ES-I3 (cell line): ENCODE measurements around the gene PLCL2.

Experiments used
- H3K36me3 ChIP-seq: 2 replicates; pipeline ENCODE4 v1.6.1; 2013; ENCODE audit warnings: mild to moderate bottlenecking, low read length, control low read depth, moderate library complexity; ENCODE audit not compliant: insufficient read depth
- H3K4me1 ChIP-seq: 2 replicates; pipeline ENCODE4 v1.6.1; 2013; ENCODE audit warnings: mild to moderate bottlenecking, control low read depth, low read length; ENCODE audit not compliant: insufficient read depth
- H3K9ac ChIP-seq: 2 replicates; pipeline ENCODE4 v1.6.1; 2013; ENCODE audit warnings: low read depth, mild to moderate bottlenecking, low read length, moderate library complexity
- H3K9me3 ChIP-seq: 2 replicates; pipeline ENCODE4 v1.6.1; 2013; ENCODE audit warnings: mild to moderate bottlenecking, low read length, moderate library complexity; ENCODE audit not compliant: control insufficient read depth, insufficient read depth

The PLCL2 gene

DNA sequence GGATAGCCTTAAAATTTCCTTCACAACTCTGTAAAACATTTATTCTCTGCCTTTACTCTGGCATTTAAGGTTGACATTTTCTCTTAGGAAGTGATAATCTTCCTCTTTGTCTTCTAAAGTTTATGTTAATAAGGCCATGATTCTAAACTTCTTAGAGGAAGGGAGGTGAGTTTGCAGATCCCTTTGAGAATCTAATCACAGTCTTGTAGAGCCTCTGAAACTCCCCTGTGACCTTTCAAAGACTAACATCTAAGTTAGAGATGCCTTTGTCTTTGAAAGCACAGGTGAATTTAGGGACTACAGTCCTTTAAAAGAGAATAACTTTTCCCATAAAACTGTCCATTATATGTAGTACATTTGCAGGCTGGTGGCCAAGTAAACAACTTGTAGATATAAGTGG, 115.1 kb downstream of the PLCL2 start:
- no peak overlapping the region for H3K9ac ChIP-seq
- H3K9me3 ChIP-seq: 0 out of 2 replicates have a peak, but pooled peaks cover 2% of the 10 kb centered on the region
- H3K36me3 ChIP-seq: no peaks in the 10 kb centered on the region
- H3K4me1 ChIP-seq: no peaks in the 10 kb centered on the region

DNA sequence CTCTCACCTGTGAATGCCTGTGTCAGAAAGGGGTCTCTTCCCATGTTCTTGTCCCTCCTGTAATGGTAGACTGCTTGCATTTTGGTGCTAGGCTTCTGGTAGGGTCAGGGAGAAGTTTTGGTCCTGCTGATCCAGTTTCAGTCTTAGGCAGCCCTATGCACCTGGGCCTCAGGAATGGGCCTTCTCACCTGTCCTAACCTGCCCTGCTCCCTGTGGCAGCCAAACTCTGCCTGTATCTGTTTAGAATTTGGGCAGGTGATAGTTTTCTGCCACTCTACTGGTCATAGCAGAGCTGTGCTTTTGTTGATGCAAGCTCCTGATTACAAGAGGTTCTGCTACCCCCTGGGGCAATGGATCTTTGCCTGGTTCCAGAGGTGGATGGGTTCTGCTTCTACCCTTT, 118.7 kb downstream of the PLCL2 start:
- Histone ChIP-seq H3K4me1 (no peaks in the 10 kb centered on the region), H3K9ac (no peak overlapping the region), H3K36me3 (no peaks in the 10 kb centered on the region), H3K9me3 (0 out of 2 replicates have a peak, but pooled peaks cover 2% of the 10 kb centered on the region)

DNA sequence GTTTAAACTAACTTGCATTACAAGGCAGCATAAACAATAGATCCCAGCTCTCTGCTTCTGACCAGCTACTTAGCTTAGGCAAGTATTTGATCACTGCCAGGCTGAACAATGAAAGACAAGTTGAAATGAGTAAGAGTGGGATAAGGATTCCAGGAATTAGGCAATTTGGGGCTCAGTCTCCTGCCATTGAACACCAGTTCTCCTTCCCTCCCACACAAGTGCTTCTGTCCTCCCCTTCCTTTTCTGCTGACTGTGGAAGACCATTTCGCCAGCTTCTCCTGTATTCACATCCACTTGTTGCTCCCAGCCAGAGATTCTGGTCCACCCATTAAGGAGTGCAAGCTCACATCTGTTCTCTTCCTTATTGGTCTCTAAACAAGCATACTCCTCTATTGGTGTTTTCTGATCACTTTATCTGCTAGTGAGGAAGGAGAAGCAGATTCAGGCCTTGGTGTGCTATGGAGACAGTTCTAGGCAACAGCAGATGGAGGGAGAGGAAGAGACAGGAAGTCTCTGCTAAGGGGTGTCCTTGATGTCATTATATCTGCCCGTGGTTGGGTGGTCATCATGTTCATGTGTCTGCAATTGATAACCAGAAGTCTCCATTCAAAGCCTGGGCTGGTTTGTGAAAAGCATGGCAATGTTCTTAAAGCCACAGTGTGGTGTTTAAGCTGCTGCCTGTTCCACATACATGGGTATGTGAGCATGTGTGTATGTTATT, 121.5 kb downstream of the PLCL2 start:
- no peak overlapping the region for H3K9ac ChIP-seq
- no peaks in the 10 kb centered on the region for H3K4me1 ChIP-seq
- no peaks in the 10 kb centered on the region for H3K9me3 ChIP-seq
- no peaks in the 10 kb centered on the region for H3K36me3 ChIP-seq

DNA sequence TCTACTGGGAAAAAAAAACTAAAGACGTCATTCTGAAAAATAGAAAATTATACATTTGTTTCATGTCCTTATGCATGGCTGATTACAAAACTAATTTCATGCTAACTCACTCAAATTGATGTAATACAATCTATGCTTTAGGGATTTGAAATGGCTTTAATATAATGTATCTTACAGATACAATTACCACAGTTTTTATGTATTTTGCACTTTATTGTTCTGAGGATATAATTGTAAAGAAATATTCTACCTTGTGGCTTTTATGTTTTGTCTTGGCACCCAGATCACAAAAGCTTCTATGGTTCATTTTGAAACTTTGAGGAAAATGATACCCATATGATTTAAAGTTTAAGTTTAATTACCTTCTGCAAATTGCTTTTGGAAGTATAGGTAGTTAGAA, 122.5 kb downstream of the PLCL2 start:
- Histone ChIP-seq H3K9me3 (no peaks in the 10 kb centered on the region), H3K4me1 (no peaks in the 10 kb centered on the region), H3K36me3 (no peaks in the 10 kb centered on the region), H3K9ac (no peak overlapping the region)

DNA sequence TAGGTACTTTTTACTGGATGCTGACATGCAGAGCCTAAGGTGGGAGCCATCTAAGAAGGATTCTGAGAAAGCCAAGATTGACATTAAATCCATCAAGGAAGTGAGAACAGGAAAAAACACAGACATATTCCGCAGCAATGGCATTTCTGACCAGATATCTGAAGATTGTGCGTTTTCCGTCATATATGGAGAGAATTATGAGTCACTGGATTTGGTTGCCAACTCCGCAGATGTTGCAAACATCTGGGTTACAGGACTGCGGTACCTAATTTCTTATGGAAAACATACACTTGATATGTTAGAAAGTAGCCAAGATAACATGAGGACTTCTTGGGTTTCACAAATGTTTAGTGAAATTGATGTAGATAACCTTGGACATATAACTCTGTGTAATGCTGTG, 125.1 kb downstream of the PLCL2 start:
- Histone ChIP-seq H3K9me3 (no peaks in the 10 kb centered on the region), H3K9ac (no peak overlapping the region), H3K4me1 (peaks cover 9% of the 10 kb centered on the region; the same call in 1 of the 2 replicates), H3K36me3 (no peaks in the 10 kb centered on the region)

DNA sequence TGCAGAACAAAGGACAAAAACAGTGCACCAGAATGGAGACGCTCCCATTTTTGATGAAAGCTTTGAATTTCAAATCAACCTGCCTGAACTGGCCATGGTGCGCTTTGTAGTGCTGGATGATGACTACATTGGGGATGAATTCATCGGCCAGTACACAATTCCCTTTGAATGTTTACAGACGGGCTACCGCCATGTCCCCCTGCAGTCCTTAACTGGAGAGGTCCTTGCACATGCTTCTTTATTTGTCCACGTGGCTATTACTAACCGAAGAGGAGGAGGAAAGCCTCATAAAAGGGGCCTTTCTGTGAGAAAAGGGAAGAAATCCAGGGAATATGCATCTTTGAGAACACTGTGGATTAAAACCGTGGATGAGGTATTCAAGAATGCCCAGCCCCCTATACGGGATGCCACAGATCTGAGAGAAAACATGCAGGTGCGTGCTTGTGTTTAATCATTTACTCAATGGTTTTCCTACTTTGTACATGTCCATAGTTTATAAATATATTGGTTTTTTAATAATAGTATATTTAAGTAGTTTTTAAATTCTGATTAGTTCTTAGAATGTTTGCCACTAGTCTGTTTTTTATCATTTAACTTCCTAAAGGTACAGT, 127.1 kb downstream of the PLCL2 start:
- Histone ChIP-seq H3K9ac (no peak overlapping the region), H3K9me3 (no peaks in the 10 kb centered on the region), H3K36me3 (no peaks in the 10 kb centered on the region), H3K4me1 (peaks cover 9% of the 10 kb centered on the region; the same call in 1 of the 2 replicates)

DNA sequence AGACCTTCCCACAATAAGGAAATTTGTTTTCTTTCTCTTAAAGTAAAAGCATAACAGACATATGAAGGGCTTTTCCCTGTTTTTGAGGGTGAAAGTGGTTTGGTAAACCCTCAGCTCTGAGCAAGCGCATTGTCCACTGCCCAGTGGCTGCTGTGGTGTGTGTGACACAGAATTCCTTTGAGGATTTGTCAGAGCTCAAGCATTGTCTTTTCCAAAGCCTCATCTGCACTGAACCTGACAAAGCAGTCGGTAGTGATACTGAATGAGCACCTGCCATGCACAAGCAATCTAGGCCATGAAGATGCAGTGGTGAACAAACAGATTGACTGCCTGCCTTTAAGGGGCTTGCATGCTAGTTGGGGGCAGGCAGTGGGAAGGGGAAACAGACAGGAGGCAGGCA, 128.3 kb downstream of the PLCL2 start:
- H3K9ac ChIP-seq: no peak overlapping the region
- H3K9me3 ChIP-seq: no peaks in the 10 kb centered on the region
- peaks cover 9% of the 10 kb centered on the region; the same call in 1 of the 2 replicates for H3K4me1 ChIP-seq
- H3K36me3 ChIP-seq: no peaks in the 10 kb centered on the region

DNA sequence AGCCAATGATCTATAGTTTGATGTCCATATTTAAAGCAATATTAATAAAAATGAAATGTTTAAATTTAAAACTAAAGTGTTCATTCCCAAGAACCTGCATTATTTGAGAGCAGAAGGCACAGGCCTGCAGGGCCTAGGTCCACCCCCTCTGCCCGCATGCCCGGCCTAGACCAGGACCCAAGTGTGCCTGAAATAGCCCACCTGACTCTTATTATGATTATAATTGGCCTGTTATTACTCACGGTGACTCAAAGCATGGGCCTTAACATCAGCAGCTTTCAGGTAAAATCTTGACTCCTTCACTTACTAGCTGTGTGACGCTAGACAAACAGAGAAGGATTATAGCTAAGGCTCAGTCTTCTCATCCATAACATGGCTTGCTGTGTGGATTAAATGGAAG, 128.8 kb downstream of the PLCL2 start:
- Histone ChIP-seq H3K4me1 (peaks cover 9% of the 10 kb centered on the region; the same call in 1 of the 2 replicates), H3K9me3 (no peaks in the 10 kb centered on the region), H3K9ac (no peak overlapping the region), H3K36me3 (no peaks in the 10 kb centered on the region)

DNA sequence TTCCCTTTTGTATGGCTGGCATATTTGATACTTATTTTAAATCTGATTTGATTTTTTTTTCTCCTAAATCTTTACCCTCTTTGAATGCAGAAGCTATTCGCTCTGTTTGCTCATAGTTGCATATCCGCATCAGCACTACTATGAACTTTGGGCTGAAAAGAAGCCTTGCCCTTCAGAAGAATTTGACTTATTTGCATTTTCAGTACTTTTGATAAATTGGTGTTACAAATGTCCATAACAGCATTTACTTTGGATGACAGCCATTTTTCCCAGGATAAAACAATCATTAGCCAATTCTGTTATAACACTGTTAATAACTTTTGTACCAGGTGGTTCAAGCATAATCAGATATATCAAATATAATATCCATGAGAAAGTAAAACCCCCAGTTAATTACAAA, 129.5 kb downstream of the PLCL2 start:
- H3K36me3 ChIP-seq: no peaks in the 10 kb centered on the region
- H3K4me1 ChIP-seq: peaks cover 9% of the 10 kb centered on the region; the same call in 1 of the 2 replicates
- no peak overlapping the region for H3K9ac ChIP-seq
- H3K9me3 ChIP-seq: no peaks in the 10 kb centered on the region

DNA sequence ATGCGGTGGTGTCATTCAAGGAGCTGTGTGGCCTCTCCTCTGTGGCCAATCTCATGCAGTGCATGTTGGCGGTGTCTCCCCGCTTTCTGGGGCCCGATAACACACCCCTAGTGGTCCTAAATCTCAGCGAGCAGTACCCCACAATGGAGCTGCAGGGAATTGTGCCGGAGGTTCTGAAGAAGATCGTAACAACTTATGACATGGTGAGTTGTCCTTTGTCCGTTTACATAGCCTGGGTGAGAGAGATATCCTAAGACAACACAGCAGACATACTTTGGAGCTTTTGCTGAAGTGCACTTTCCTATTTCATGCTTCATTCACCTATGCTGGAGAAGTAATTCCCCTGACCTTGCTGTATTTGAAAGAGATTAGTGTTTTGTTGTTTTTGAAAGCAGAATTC, 130.0 kb downstream of the PLCL2 start:
- Histone ChIP-seq H3K4me1 (peaks cover 9% of the 10 kb centered on the region; the same call in 1 of the 2 replicates), H3K36me3 (no peaks in the 10 kb centered on the region)

DNA sequence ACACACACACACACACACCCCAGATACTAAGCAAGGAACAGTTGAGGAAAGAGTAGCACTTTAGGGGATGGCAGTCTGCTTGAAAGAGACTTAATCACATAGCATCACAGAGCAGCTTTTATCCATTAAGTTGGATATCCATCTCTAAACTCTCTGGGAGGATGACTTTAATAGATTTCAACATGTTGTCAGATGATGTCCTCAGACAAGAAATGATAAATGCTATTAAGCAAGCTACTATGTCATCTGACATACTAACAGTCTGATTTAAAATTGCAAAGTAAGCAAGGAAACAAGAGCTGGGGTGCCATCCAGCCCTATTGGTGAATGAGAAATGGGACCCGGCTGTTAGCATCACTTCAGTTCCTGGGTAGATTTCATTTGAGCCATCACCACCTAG, 136.9 kb downstream of the PLCL2 start:
- Histone ChIP-seq H3K36me3 (no peaks in the 10 kb centered on the region), H3K4me1 (no peaks in the 10 kb centered on the region), H3K9ac (no peak overlapping the region), H3K9me3 (peaks cover 2% of the 10 kb centered on the region; the same call in 1 of the 2 replicates)

More for the DNA sequence above, 130.0 kb downstream of the PLCL2 start:
- no peak overlapping the region for H3K9ac ChIP-seq
- H3K9me3 ChIP-seq: no peaks in the 10 kb centered on the region

DNA sequence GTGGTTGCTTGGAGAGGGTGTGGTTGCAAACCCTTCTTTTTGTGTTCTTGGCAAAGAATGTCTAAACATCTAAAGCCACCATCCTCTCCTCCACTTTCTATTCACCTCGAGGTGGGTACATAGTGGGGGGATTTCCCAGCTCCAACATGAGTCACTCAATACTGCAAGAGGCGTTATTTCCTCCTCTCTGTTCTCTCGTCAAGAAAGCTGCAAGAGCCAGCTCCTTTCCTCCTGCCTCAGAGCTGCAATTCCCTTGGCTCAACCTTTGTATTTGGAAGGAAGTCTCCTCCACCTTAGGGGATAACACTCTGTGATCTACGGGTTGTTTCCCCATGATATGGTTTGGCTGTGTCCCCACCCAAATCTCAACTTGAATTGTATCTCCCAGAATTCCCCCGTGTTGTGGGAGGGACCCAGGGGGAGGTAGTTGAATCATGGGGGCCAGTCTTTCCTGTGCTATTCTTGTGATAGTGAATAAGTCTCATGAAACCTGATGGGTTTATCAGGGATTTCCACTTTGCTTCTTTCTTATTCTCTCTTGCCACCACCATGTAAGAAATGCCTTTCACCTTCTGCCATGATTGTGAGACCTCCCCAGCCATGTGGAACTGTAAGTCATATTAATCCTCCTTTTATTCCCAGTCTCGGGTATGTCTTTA, 138.4 kb downstream of the PLCL2 start:
- Histone ChIP-seq H3K36me3 (no peaks in the 10 kb centered on the region), H3K9me3 (peaks cover 2% of the 10 kb centered on the region; the same call in 1 of the 2 replicates), H3K4me1 (no peaks in the 10 kb centered on the region), H3K9ac (no peak overlapping the region)

DNA sequence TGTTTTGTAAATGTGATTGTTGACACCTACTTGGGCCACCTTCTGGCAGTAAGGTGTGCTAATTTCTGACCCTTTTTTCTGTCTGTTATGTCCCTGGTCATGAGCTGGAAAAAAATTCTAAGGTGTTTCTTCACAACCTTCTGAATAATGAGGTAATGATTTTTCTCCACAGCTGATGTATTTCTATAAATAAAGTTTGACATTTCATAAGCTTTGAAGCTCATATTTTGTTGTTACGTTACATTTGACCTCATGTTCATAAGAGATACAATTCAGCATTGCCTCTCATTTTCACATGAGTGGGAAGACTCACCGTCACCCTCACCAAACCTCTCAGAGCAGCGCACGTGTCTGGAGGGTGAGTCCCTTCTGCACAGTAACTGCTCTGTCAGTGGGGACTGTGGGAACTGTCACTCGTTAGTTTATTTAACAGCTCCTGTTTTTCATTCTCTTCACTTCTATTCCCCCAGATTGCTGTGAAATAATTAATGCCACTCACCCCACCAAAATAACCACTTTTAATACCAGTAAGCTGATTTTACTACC, 140.9 kb downstream of the PLCL2 start:
- H3K9ac ChIP-seq: no peak overlapping the region
- H3K4me1 ChIP-seq: no peaks in the 10 kb centered on the region
- H3K9me3 ChIP-seq: peaks cover 2% of the 10 kb centered on the region; the same call in 1 of the 2 replicates
- H3K36me3 ChIP-seq: no peaks in the 10 kb centered on the region

DNA sequence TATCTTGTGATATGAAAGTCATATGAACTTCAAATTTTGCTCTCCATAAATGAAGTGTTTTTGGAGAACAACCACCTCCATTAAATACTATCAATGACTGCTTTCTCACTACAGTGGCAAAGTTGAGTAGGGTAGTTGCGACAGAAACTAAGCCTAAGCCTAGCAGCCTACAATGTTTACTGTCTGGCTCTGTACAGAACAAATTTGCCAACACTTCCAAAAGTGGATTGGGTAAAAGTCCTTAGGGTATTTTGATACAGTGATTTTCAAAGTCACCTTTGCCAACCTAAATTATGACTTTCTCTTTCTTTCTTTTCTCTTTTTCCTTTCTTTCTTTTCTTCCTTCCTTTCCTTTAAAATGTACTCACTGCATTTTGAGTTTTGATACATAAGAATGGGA, 142.6 kb downstream of the PLCL2 start:
- Histone ChIP-seq H3K9me3 (no peaks in the 10 kb centered on the region), H3K9ac (no peak overlapping the region), H3K4me1 (no peaks in the 10 kb centered on the region), H3K36me3 (no peaks in the 10 kb centered on the region)
